GM18951 (cell line): Measurements from ENCODE around the gene LRFN4.

Experiments used
- POLR2A ChIP-seq: IDR thresholded peaks from 4 replicates; pipeline ENCODE4 v1.6.1; 2011; ENCODE audit warnings: mild to moderate bottlenecking; ENCODE audit not compliant: insufficient read length, insufficient read depth; ENCODE audit errors: extremely low read depth
- in situ Hi-C: fragments of 300-500 bp; cut with MboI; formaldehyde crosslinking; loops from one replicate; pipeline ENCODE4 v1.12.0; 2022; ENCODE audit warnings: low sequenced_read_pairs, mixed read lengths, inconsistent platforms; ENCODE audit not compliant: unreplicated experiment

LRFN4 gene

DNA sequence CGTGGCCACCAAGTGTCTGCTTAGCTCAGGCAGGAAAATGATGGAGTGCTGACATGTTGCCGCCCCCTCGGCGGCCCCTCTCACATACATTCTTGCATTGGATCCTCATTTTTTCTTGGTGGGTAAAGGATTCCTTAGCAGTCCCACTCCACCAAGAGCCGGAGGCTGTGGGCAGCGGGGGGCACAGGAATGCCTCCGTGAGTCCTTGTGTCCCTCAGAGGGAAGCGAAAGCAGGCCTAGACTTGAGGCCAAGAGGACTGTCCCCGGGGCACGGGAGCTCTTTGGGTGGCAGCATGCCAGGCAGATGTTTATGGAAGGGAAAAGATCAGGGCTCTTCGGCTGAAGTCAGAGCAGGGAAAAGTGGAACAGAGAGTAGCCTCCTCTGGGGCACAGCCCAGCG lies 21.6 kb downstream of the LRFN4 start:
- in situ Hi-C loops, result no loop called here
- TF ChIP-seq POLR2A, result no peak

DNA sequence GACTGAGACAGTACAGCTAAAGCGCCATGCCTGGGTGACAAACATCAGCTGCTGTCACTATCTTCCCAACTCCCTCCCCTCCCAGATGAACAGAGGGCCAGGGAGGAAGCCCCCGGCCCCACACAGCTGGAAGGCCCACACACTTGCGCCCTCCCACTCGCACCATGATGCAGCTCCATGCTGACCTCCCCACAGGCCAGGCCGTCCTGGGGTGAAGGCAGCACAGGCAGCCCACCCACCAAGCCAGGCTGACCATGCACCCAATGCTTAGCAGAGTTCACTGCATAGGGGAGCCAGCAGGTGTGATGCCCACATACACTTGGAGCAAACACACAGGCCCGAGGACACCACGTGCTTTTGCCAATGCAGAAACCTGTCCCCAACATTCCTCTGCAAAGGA lies 22.1 kb downstream of the LRFN4 start:
- TF ChIP-seq POLR2A, result no peak
- in situ Hi-C loops, result no loop called here

DNA sequence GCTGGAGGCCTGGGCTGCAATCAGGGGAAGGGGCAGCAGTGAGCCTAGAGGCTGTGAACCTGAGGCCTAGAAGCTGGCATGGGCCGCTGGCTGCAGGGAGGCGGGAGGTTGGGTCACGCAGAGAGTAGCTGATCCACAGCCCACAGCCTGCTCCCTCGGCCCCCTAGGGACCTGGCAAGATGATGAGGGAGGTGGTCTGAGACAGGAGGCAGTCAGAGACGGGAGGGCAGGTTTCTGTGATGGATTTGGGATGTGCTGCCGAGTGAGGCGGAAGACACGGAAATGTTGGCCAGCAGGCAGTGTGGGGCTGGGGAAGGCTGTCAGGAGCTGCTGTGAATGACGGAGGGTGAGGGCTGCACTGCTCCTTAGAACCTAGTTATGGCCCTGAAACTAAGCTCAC lies 22.7 kb downstream of the LRFN4 start:
- in situ Hi-C loops, result no loop called here
- TF ChIP-seq POLR2A, result no peak

DNA sequence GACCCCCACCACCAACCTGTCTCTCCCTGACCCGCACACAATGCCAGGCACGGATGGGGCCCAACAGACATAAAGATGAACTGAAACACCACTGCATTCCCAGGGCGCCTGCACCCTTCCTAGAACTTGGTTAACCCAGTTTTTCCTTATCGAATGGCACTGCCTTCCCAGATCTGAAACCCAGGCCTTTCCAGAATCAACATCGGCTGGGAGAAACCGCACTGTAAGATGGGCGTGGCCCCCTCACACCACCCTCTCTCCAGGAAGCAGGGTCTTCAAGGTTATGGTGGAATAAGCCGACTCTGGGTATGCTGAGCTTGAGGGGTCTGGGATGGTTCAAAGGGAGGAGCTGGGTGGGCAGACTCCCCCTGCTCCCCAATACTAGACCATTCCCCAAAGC lies 23.1 kb downstream of the LRFN4 start:
- TF ChIP-seq POLR2A, result no peak
- in situ Hi-C loops, result no loop called here

DNA sequence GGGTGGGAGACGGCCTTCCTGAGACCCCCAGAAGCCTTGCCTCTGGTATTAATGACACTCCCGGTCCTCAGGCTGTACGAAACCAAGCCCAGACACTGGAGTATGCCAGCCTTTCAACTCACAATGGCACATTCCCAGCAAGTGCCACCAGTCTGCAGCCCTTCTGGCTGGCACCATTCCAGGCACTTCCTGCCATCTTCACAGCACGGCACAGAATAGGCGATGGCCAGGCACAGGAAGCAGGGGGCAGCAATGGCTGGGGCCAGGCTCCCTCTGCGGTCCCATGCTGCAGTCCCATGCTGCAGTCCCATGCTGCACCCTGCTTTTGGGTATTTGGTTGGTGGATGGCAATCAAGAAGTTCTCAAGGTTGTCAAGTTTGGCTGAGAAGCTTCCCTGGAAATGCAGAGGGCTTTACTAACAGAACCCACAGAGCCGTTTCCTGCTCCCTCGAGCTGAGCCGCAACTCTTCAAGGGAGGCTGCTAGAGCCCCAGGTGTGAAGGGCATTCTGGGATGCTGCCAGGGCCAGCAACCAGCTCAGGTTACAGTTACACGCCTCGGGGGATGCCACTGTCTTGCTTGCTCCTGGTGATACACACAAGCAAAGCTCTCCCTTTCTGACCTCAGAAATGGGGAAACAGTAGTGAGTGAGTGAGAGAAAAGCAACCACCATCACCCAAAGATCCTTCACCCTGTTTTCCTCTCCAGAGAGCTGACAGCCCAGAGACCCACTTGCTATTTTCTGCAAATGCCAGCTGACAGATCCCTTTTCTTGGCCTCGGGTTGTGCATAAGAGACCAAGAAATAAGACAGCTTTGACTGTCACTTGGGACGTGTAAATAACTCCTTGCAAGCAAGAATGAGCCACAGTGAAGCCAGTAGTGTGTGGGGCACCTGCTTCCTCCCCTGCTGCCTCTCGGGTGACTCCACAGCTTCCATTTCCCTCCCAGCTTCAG lies 23.9 kb downstream of the LRFN4 start:
- in situ Hi-C loops, result no loop called here
- no peak for TF ChIP-seq POLR2A

DNA sequence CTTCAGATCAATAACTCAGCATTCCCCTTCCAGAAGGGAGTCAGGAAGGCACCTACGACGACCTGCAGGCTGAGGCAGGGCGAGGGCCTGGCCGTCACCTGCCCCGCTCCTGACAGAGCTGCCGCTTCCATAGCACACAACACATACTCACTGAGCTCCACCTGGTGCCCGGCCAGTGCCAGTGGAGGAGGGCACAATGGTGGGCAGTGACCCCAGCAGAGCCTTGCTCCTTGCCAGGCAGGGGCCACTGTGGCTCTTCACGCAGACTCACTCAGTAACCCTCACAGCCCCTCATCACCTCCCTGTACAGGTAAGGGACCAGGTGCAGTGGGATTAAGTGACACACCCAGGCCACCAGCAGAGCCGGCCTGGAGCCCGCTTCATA lies 24.6 kb downstream of the LRFN4 start:
- no peak for TF ChIP-seq POLR2A
- in situ Hi-C loops, result no loop called here

DNA sequence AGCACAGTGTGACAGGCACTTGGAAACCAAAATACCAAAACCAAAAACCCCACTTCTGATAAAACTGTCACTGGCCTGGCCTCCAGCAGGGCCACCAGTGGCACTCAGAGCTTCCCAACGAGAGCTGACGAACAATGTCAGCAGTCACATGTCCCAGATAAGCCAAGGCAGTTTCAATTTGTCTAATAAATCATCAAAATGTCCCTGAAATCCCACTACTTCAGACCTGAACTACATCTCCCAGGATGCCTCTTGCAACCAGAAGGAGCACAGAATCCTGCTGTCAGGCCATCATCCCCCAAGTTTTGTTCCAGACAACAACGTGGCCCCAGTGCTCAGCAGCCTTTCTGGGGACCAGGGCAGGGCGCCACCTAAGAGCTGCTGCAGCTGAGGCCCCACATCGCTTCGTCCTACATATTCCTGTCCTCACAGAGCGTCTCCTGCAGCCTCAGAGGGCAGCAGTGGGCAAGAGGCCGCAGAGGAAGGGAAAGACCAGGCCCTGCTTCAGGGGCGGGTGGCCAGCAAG lies 25.1 kb downstream of the LRFN4 start:
- no peak for TF ChIP-seq POLR2A
- in situ Hi-C loops, result no loop called here

DNA sequence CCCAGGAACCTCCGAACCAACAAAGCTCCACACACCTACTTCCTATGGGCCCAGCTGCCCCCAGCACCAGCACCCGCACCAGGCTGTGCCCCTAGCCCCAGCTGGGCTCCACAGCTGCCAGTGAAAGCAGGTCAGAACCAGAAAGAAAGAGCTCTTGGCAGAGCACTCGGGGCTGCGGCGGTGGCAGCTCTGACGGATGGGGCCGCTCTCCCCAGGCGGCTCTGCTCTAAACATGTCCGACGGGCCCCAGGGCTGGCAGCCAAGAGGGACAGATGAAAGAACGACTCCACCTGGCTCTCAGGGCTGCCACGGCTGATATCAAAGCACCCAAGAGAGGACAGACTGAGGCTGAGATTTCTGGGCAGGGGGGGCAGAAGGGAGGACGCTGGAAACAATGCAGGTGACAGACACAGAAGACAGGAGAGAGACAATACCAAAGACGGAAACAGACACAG lies 25.7 kb downstream of the LRFN4 start:
- no peak for TF ChIP-seq POLR2A

DNA sequence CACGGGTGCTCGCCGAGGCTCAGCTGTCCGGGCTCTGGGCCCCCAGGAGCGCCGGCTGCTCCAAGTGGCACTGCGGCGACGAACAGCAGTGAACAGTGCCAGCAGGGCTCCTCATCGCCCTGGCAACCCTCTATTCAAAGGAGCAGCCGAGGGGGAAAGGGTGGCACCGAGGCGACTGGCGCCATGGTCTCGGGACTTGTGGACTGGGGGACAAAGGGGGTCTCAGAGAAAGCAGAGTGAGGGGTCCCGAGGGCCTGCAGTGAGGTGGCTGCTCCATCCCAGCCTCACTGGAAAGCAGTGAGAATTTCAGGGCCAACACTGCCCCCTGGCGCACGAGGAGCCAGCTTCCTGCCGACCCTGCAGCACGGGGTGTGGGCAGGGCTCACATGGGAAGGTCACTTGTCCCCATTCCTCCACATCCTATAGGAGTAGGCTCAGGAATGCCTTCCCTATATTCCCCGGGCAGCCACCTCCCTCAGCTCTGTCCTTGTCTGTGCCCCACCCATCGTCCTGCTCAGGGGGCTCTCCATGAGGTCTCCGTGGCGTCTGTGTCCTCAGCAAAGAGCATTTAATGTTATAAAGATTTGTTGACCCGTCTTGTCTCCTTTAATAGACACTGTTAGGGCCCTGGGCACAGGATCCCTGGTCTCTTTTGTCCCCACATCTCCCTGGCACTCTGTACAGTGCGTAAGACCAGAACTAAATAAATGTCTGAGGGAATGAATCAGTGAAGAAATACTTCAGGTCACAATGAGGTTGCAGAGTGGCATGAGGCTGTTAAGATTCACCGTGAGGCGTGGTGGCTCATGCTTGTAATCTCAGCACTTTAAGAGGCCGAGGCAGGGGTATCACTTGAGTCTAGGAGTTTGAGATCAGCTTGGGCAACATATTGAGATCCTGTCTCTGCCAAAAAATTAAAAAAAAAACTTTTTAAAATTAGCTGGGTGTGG lies 26.4 kb downstream of the LRFN4 start:
- TF ChIP-seq POLR2A, result no peak
- in situ Hi-C loops, result no loop called here

More for the DNA sequence above, 25.7 kb downstream of the LRFN4 start:
- in situ Hi-C loops, result no loop called here

DNA sequence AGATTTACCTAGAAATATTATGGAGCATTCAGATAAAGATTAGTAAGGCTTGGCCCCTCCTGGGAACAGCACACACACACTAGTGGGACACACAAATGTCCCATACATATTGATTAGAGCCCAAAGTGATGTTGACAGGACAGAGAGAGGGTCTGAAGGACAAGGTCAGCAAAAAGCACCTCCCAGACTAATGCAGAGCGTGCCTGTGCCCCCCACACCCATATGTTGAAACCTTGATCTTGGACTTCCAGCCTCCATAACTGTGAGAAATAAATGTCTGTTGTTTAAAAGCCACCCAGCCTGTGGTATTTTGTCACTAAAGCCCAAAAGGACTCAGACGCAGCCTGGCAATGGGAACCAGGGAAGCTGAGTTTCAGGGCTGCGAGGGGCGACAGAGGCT lies 27.6 kb downstream of the LRFN4 start:
- in situ Hi-C loops, result no loop called here
- TF ChIP-seq POLR2A, result no peak

DNA sequence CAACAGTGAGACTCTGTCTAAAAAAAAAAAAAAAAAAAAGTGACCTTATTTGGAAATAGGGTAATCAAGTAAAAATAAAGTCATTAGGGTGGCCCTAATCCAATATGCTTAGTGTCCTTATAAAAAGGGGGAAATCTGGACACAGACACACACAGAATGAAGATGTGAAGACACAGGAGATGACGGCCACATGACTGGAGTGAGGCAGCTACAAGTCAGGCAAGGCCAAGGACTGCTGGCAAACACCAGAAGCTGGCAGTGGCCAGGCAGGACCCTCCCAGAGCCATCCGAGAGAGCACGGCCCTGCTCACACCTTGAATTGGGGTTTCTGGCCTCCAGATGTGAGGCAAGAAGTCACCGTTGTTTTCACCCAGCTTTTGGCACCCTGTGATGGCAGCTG lies 28.6 kb downstream of the LRFN4 start:
- in situ Hi-C loops, result no loop called here
- no peak for TF ChIP-seq POLR2A

DNA sequence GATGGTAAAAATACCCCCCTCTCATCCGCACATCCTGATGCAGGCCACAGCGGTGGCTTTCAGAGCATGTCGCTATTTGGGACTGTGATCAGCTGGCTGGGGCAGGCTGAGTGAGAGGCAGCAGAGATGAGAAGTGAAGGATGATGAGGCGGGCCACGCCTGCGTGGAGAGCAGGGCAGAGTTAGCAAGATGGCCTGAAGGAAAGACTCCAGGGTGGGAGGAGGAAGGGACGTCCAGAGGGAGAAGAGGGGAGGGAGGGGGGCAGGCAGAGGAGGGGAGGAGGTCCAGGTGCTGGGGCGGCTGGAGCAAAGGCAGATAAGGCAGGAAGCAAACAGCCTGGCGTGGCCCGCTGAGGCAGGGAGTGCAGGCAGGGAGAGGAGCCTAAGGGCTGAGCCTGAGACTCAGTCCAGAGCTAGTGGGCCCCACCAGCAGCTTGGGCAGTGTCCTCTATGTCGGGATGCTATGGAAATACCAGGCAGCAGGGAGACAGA lies 29.1 kb downstream of the LRFN4 start:
- in situ Hi-C loops, result no loop called here
- TF ChIP-seq POLR2A, result no peak

DNA sequence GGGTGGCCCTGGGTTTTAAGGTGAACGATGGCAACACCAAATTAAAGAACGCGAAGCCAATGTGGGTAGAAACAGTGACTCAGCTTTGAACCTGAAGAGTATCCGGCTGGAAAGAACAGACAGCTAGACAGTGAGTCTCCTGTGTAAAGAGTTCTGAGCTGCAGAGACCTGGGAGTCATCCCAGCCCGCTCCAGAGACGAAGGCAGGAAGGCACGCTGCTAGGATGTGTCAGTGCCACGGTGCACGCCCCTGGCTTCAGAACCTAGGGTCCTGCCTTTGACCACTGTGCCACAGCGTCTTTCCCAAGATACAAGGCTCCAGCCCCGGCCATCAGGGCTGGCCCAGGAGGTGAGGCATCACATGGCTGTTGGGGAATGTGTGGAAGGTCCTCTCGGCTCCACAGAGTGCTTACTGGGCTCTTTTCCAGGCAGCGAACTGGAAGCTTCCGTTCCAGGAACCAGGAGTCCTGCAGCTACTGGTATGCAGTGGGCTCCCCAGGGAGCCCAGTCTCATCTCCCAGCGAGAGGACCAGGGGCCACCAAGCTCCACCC lies 29.9 kb downstream of the LRFN4 start:
- no peak for TF ChIP-seq POLR2A
- in situ Hi-C loops, result no loop called here
